A549 (cell line): ENCODE results near the gene CHPF. TPM values are rescaled to one million over a fixed set of nuclear protein-coding genes. Genes with fewer than 3 reads are reported as not detected.

Source experiments
- ATAC-seq, 2 experiments: fragments of 200-7000 bp in 1 of 2; fragments of >200 bp in 1 of 2; cut with Nextera tagmentation in 1 of 2; cut with Tn5 transposase in 1 of 2; 3 replicates each; pipeline versions ENCODE4 v1.8.0 to v1.9.1; 2018 to 2020; ENCODE audit warnings: mild to moderate bottlenecking in 1 of 2, moderate library complexity in 1 of 2
- CTCF ChIA-PET: fragments of 300-600 bp; sonication (Branson Sonifier 250); formaldehyde crosslinking; extraction: SDS; loops from one replicate; lab custom pipeline; 2021; ENCODE audit warnings: antibody characterized with exemption, inconsistent platforms; lab: Yijun Ruan, JAX
- POLR2A ChIA-PET: fragments of 350-600 bp; formaldehyde crosslinking; extraction: SDS; loops from one replicate; lab custom pipeline; 2021; ENCODE audit warnings: antibody characterized with exemption, inconsistent platforms; lab: Yijun Ruan, JAX
- DNase-seq, 2 experiments: peaks; one replicate each; pipeline versions ENCODE4 v3.0.0 to v3.0.0-alpha.2; 2011 to 2016; ENCODE audit warnings: low read depth in 1 of 2, low spot score in 1 of 2
- FAIRE-seq: peaks from 2 replicates; lab custom pipeline; 2011; peaks lifted over from hg19 to GRCh38; lab: Jason Lieb, UNC
- H3K27ac ChIP-seq, 2 experiments: fragments of >200 bp; sonication (Bioruptor Twin); formaldehyde crosslinking; 3 replicates each; pipeline ENCODE4 v1.5.1; 2016 to 2017
- H3K4me1 ChIP-seq: fragments of >200 bp; sonication (Bioruptor Twin); formaldehyde crosslinking; 3 replicates; pipeline ENCODE4 v1.6.1; 2016
- H3K4me2 ChIP-seq: fragments of >200 bp; sonication (Bioruptor Twin); formaldehyde crosslinking; 3 replicates; pipeline ENCODE4 v1.6.1; 2016
- H3K4me3 ChIP-seq: fragments of >200 bp; sonication (Bioruptor Twin); formaldehyde crosslinking; 3 replicates; pipeline ENCODE4 v1.5.1; 2016
- H3K9me3 ChIP-seq: fragments of >200 bp; sonication (Bioruptor Twin); formaldehyde crosslinking; 3 replicates; pipeline ENCODE4 v1.6.1; 2016
- CBX2 ChIP-seq: fragments of 200-600 bp; sonication (generic); IDR thresholded peaks from 2 replicates; pipeline ENCODE4 v1.6.1; 2016; ENCODE audit warnings: low read depth, mild to moderate bottlenecking, borderline replicate concordance
- CBX8 ChIP-seq: fragments of 200-600 bp; sonication (generic); IDR thresholded peaks from 2 replicates; pipeline ENCODE4 v1.6.1; 2016
- CEBPB ChIP-seq, 2 experiments: fragments of >200 bp in 1 of 2; sonication (Bioruptor Twin) in 1 of 2; formaldehyde crosslinking in 1 of 2; IDR thresholded peaks; 2 replicates each; pipeline ENCODE4 v1.6.1; 2012 to 2016
- CHD2 ChIP-seq: fragments of 150-350 bp; IDR thresholded peaks from 2 replicates; pipeline ENCODE4 v1.6.1; 2014; ENCODE audit warnings: low read length; ENCODE audit not compliant: partially characterized antibody
- CHD4 ChIP-seq: fragments of 200-600 bp; sonication (generic); IDR thresholded peaks from 2 replicates; pipeline ENCODE4 v1.6.1; 2016; ENCODE audit warnings: antibody characterized with exemption, mild to moderate bottlenecking, borderline replicate concordance
- EHMT2 ChIP-seq: fragments of 200-600 bp; sonication (generic); IDR thresholded peaks from 2 replicates; pipeline ENCODE4 v1.6.1; 2016; ENCODE audit warnings: antibody characterized with exemption, low read depth, mild to moderate bottlenecking, moderate library complexity
- ESRRA ChIP-seq: fragments of 150-350 bp; IDR thresholded peaks from 2 replicates; pipeline ENCODE4 v1.6.1; 2014; ENCODE audit warnings: mild to moderate bottlenecking, low read length, borderline replicate concordance
- FOSB ChIP-seq: fragments of 250-450 bp; sonication (Bioruptor Pico); IDR thresholded peaks from 2 replicates; pipeline ENCODE4 v1.5.0; 2020; ENCODE audit warnings: mild to moderate bottlenecking, moderate library complexity
- FOSL2 ChIP-seq, 2 experiments: fragments of 450-650 bp in 1 of 2; fragments of >200 bp in 1 of 2; sonication (Bioruptor Twin) in 1 of 2; formaldehyde crosslinking; IDR thresholded peaks; 2 replicates each; pipeline versions ENCODE4 v1.5.0 to v1.6.1; 2016 to 2020; ENCODE audit warnings: mild to moderate bottlenecking in 1 of 2, moderate library complexity in 1 of 2
- FOXS1 ChIP-seq: fragments of 250-450 bp; sonication (Bioruptor Pico); IDR thresholded peaks from 2 replicates; pipeline ENCODE4 v1.5.0; 2020; ENCODE audit warnings: mild to moderate bottlenecking, moderate library complexity
- HEYL ChIP-seq: fragments of 250-450 bp; sonication (Bioruptor Pico); IDR thresholded peaks from 2 replicates; pipeline ENCODE4 v1.8.0; 2021; ENCODE audit warnings: mild to moderate bottlenecking, moderate library complexity
- HOXA7 ChIP-seq: fragments of 250-450 bp; sonication (Bioruptor Pico); IDR thresholded peaks from 2 replicates; pipeline ENCODE4 v1.5.0; 2020; ENCODE audit warnings: mild to moderate bottlenecking, moderate library complexity
- JUNB ChIP-seq: fragments of >200 bp; sonication (Bioruptor Twin); formaldehyde crosslinking; IDR thresholded peaks from 2 replicates; pipeline ENCODE4 v1.6.1; 2016
- MAFK ChIP-seq: fragments of 450-650 bp; IDR thresholded peaks from 2 replicates; pipeline ENCODE4 v1.6.1; 2014; ENCODE audit not compliant: partially characterized antibody
- POLR2AphosphoS2 ChIP-seq: conservative IDR thresholded peaks from 2 replicates; pipeline ENCODE4 v1.6.1; 2012; ENCODE audit warnings: low read length, improper control_type of control experiment, inconsistent platforms
- RCOR1 ChIP-seq: fragments of 150-350 bp; IDR thresholded peaks from 2 replicates; pipeline ENCODE4 v1.6.1; 2014; ENCODE audit warnings: antibody characterized with exemption, low read length, low read depth
- RNF2 ChIP-seq: fragments of 200-600 bp; sonication (generic); IDR thresholded peaks from 2 replicates; pipeline ENCODE4 v1.6.1; 2016; ENCODE audit warnings: low read depth, mild to moderate bottlenecking, antibody characterized with exemption, moderate library complexity, borderline replicate concordance
- SMC3 ChIP-seq: fragments of >200 bp; sonication (Bioruptor Twin); formaldehyde crosslinking; IDR thresholded peaks from 3 replicates; pipeline ENCODE4 v1.6.1; 2018; ENCODE audit warnings: inconsistent platforms
- TP53 ChIP-seq: fragments of 250-450 bp; sonication (Bioruptor Pico); IDR thresholded peaks from 2 replicates; pipeline ENCODE4 v1.5.0; 2021; ENCODE audit warnings: mild to moderate bottlenecking, moderate library complexity
- ZC3H11A ChIP-seq: fragments of 450-650 bp; IDR thresholded peaks from 2 replicates; pipeline ENCODE4 v1.6.1; 2014; ENCODE audit warnings: antibody characterized with exemption, mild to moderate bottlenecking
- WGBS: methylation state at CpG from one replicate; pipeline ENCODE4 v1.1.6; 2017; ENCODE audit errors: missing lambda C conversion rate; 5-methylcytosine and 5-hydroxymethylcytosine counted together
- polyA plus RNA-seq, 4 experiments: library from polyadenylated mRNA; depleted of rRNA in 3 of 4; stranded (reverse); fragments of >200 nt; fragmentation: RNase III in 1 of 4; extraction: RNeasy Plus Mini Kit Qiagen cat#74134 plus additional on column Dnase treatment in 1 of 4; gene quantifications; 2 replicates in 3 of 4; 3 replicates in 1 of 4; pipeline ENCODE4 v1.2.3, GENCODE V29; 2011 to 2017
- TF ChIP-seq, protein P1 (sequence below): fragments of >200 bp; sonication (Bioruptor Twin); formaldehyde crosslinking; IDR thresholded peaks from 3 replicates; pipeline ENCODE4 v1.6.1; 2016
- TF ChIP-seq, protein P2 (sequence below): IDR thresholded peaks from 2 replicates; pipeline ENCODE4 v1.6.1; 2012
- TF ChIP-seq, protein P3 (sequence below): fragments of >200 bp; sonication (Bioruptor Twin); formaldehyde crosslinking; IDR thresholded peaks from 2 replicates; pipeline ENCODE4 v1.6.1; 2016
- TF ChIP-seq, protein P4 (sequence below): IDR thresholded peaks from 2 replicates; pipeline ENCODE4 v1.6.1; 2012

Gene CHPF
- polyA plus RNA-seq, 2 of the 4 experiments (the other 2 are of a cell fraction) = 9.0 to 14.8 TPM

DNA sequence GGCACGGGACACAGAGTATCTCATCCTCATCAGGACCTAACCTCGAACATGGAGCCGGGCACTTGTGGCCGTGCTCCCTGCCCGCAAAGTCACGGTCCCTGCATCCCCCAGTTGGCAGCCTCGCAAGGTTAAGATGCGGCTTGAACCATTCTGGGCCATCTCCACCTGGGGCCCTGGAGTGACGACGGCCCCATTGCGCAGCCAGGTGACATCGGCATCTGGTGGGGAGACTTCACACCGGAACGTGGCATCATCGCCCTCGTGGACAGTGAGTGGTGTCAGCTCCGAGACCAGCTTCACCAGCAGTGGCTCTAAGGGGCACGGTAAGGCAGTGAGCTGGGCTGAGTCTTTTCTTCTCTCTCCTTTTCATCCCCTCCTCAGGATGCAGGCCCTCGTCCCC is 12.8 kb upstream of the CHPF start:
- FAIRE-seq (no peak), ATAC-seq (no peak)
- 74% methylated on average over 15 of the region's 19 CpGs for WGBS

DNA sequence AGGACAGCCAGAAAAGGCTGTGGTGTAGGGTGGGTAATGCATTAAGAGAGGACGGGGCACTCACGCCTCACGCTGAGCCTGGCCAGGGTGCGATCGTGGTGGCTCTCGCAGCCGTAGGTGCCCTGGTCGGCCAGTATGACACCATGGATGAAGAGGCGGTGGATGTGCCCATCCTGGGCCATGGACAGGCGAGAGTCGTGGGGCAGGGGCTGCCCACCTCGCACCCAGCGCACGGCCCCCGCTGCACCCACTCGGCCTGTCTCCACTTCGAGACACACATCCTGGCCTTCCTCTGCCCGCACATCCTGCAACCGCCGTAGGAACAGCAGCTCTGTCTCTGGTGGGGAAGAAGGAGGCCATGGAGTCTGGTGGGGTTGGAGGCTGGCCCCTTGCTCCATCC is 12.3 kb upstream of the CHPF start:
- Histone ChIP-seq H3K4me1 (peaks cover 16% of the 10 kb centered on the region), H3K4me2 (no peak overlapping the region), H3K4me3 (no peak overlapping the region), H3K9me3 (no peaks in the 10 kb centered on the region), H3K27ac (no peak overlapping the region)
- ChIA-PET POLR2A (no interaction called here), CTCF (interaction anchor here (1.1 to 5.5 kb wide), 3 partner anchors 15 to 86 kb away, joined by 3 to 23 read pairs (median 19); no protein-coding TSS in a partner anchor)
- FAIRE-seq = no peak
- no peak for ATAC-seq
- WGBS = 81% methylated on average over 19 of the region's 20 CpGs
- TF ChIP-seq CHD4 (no peak), ESRRA (no peak), SMC3 (no peak), EHMT2 (no peak), CBX2 (no peak), HOXA7 (CRISPR knock-in tag) (no peak), HEYL (CRISPR knock-in tag) (no peak), FOXS1 (no peak), ZC3H11A (no peak), RCOR1 (no peak)
- DNase-seq = no peak

More for the DNA sequence above, 12.8 kb upstream of the CHPF start:
- ChIA-PET CTCF (interaction anchor here (1.1 to 5.5 kb wide), 2 partner anchors 15 to 40 kb away, joined by 3 to 23 read pairs; no protein-coding TSS in a partner anchor), POLR2A (no interaction called here)
- H3K4me3 ChIP-seq = no peak overlapping the region
- no peak overlapping the region for H3K27ac ChIP-seq
- peaks cover 12% of the 10 kb centered on the region for H3K4me1 ChIP-seq
- TF ChIP-seq, protein P1, sequence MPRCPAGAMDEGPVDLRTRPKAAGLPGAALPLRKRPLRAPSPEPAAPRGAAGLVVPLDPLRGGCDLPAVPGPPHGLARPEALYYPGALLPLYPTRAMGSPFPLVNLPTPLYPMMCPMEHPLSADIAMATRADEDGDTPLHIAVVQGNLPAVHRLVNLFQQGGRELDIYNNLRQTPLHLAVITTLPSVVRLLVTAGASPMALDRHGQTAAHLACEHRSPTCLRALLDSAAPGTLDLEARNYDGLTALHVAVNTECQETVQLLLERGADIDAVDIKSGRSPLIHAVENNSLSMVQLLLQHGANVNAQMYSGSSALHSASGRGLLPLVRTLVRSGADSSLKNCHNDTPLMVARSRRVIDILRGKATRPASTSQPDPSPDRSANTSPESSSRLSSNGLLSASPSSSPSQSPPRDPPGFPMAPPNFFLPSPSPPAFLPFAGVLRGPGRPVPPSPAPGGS = no peak
- no peak for TF ChIP-seq FOSB
- DNase-seq = no peak
- no peak overlapping the region for H3K4me2 ChIP-seq
- no peaks in the 10 kb centered on the region for H3K9me3 ChIP-seq

DNA sequence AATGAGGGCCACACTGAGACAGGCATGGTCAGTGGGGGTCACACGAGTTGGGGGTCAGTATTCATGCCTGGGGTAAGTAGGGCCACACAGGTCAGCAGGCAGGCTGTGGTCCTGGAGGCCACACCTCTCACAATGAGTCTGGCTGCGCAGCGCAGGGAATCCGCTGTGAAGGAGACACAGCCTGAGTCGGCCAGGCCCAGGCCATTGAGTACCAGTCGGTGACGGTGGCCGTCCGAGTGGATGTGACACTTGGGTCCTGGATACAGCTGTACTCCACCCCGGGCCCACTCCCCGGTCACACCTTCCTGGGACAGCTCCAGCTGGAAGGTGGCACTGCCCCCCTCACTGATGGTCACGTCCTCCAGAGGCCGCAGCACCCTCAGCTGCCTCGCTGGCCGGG is 10.7 kb upstream of the CHPF start:
- H3K4me1 ChIP-seq = peaks cover 16% of the 10 kb centered on the region
- WGBS = 79% methylated on average over 11 of the region's 15 CpGs

DNA sequence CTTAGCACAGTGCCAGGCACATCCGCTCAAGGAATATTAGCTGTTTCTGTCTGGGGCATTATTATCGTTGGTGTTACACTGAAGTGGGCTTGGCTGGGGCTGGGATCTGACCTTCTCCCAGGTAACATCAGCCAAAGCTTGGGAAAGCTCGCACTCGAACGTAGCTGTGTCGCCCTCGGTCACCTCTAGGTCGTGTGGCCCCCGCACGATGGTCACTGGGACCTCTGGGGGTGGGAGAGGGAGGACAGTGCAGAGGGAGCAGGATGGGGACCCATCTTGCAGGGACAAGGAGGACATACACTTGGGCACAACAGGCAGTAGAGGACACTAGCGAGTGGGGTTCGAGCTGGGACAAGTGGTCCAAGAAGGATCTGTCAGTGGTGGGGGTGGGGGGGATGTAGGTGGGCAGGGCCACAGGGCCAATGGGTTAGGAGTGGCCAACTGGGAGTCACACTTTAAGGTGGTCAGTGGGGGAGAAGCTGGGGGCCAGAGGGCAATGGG is 9.9 kb upstream of the CHPF start:
- ChIA-PET CTCF (interaction anchor here (0.8 to 5.5 kb wide), 7 partner anchors 10 to 150 kb away, joined by 3 to 23 read pairs (median 7); partner anchors contain the start of genes CHPF and TMEM198), POLR2A (interaction anchor here (0.6 kb wide), 1 partner anchor 134 kb away, joined by 3 read pairs; no protein-coding TSS in a partner anchor)
- Histone ChIP-seq H3K4me1 (peaks cover 16% of the 10 kb centered on the region), H3K4me2 (no peak overlapping the region), H3K27ac (no peak overlapping the region), H3K9me3 (no peaks in the 10 kb centered on the region), H3K4me3 (no peak overlapping the region)
- no peak for ATAC-seq
- DNase-seq = no peak
- FAIRE-seq = no peak
- WGBS = 85% methylated on average over 12 of the region's 12 CpGs
- TF ChIP-seq CHD4 = no peak
- no peak for TF ChIP-seq FOSB
- TF ChIP-seq MAFK = no peak
- TF ChIP-seq POLR2AphosphoS2 = no peak
- TF ChIP-seq FOSL2 (IDR thresholded peaks at IDR 0.05) = no peak
- no peak for TF ChIP-seq FOSL2 (CRISPR knock-in tag; IDR thresholded peaks at IDR 0.05)
- TF ChIP-seq CBX8 = no peak
- TF ChIP-seq, protein P2, sequence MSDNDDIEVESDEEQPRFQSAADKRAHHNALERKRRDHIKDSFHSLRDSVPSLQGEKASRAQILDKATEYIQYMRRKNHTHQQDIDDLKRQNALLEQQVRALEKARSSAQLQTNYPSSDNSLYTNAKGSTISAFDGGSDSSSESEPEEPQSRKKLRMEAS = no peak
- TF ChIP-seq, protein P3, sequence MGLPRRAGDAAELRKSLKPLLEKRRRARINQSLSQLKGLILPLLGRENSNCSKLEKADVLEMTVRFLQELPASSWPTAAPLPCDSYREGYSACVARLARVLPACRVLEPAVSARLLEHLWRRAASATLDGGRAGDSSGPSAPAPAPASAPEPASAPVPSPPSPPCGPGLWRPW = no peak
- TF ChIP-seq CHD2 = no peak
- TF ChIP-seq TP53 (CRISPR knock-in tag) = no peak
- TF ChIP-seq HEYL (CRISPR knock-in tag) = no peak

More for the DNA sequence above, 10.7 kb upstream of the CHPF start:
- ChIA-PET POLR2A (no interaction called here), CTCF (interaction anchor here (0.6 to 5.5 kb wide), 6 partner anchors 13 to 133 kb away, joined by 3 to 23 read pairs (median 6); no protein-coding TSS in a partner anchor)
- ATAC-seq (no peak), DNase-seq (no peak), FAIRE-seq (no peak)
- Histone ChIP-seq H3K4me2 (no peak overlapping the region), H3K4me3 (no peak overlapping the region), H3K27ac (no peak overlapping the region), H3K9me3 (no peaks in the 10 kb centered on the region)
- TF ChIP-seq RNF2 (no peak), CEBPB (IDR thresholded peaks at IDR 0.05) (no peak), JUNB (no peak), CHD4 (no peak)
- TF ChIP-seq, protein P4, sequence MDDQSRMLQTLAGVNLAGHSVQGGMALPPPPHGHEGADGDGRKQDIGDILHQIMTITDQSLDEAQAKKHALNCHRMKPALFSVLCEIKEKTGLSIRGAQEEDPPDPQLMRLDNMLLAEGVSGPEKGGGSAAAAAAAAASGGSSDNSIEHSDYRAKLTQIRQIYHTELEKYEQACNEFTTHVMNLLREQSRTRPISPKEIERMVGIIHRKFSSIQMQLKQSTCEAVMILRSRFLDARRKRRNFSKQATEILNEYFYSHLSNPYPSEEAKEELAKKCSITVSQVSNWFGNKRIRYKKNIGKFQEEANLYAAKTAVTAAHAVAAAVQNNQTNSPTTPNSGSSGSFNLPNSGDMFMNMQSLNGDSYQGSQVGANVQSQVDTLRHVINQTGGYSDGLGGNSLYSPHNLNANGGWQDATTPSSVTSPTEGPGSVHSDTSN = no peak
- TF ChIP-seq, protein P3 = no peak
